Stimulated activated naive CD8-positive, alpha-beta T cell treated with anti-CD3 and anti-CD28 coated beads, Interleukin-15, Interleukin-2, amounts not matched to agents 100 U/mL and 50 U/mL, for 24 hours (primary cell): ENCODE data around the gene ANTXR2.
"Not testable (repeated sequence)": the region's sequence is repeated elsewhere in the genome, so short reads cannot be mapped to it uniquely, and the experiment has no call there.

Source experiments
- ATAC-seq: fragments of 150-1000 bp; cut with Tn5 transposase; one replicate; pipeline ENCODE4 v1.10.0; 2021
- DNase-seq: peaks from one replicate; pipeline ENCODE4 v3.0.0; 2021

ANTXR2 gene

GRCh38 chr4:79915246-79915645, 157.8 kb downstream of the ANTXR2 start:
- DNase-seq (no peak), ATAC-seq (no peak)

- ATAC-seq (peak; percentile 23), DNase-seq (no peak)
Observed at GRCh38 chr4:79913581-79913980, 159.4 kb downstream of the ANTXR2 start.

DNA sequence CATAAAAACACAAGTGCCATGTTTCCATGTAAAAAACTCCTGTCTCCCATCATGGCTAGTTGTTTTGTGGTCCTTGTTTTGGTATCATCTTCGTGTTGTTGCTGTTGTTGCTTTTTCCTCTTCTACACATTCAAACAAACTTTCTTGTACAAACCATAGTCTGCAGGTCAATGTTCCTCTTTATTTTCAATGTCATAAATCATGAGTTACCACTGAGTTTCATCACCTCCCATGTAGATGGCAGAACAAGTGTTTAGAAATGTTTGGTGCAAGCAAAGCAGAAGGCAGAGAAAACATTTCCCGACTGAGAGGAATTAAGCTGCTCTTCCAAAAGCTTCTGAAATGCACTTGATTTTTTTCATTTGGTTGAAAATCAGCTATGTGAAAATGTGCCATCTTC, 166.0 kb downstream of the ANTXR2 start:
- ATAC-seq (no peak), DNase-seq (no peak)

DNA sequence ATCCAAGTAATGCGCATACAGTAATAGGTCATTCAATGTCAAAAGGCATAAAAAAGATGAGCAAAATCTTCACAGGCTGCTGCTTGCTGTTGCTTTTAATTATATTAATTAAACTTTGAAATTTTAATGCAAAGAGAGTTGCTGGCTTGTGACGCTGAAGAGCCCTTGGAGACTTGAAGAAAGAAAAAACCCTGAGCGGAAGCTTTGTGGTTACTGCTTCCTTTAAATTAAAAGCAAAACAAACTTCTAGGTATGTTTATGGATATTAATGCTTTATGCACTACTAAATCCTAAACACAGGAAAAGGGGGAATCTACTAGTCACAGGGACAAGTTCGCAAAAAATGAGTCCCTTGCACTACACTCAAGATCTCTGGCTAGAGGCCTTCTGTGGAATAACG, 166.7 kb downstream of the ANTXR2 start:
- ATAC-seq: no peak
- no peak for DNase-seq

- no peak for DNase-seq
- ATAC-seq: no peak
Observed at GRCh38 chr4:79905212-79905611, 167.8 kb downstream of the ANTXR2 start.

DNA sequence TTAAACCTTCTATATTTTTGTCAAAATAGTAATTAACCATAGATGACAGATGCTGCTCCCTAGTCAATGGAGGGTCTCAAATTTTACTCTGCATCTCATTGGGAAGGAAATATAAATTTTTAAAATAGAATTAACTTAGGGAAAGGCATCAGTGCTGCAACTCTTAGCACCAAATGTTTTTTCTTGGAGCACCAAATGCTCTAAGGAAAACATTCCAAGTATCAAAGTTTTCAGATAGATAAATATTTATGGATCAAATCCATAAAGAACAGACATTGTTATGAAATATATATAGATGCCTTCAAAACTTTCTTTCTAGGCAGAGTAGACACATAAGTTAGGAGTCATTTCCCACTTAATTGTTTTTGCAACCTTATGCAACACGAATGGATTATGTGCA, 168.7 kb downstream of the ANTXR2 start:
- DNase-seq: no peak
- ATAC-seq: no peak

DNA sequence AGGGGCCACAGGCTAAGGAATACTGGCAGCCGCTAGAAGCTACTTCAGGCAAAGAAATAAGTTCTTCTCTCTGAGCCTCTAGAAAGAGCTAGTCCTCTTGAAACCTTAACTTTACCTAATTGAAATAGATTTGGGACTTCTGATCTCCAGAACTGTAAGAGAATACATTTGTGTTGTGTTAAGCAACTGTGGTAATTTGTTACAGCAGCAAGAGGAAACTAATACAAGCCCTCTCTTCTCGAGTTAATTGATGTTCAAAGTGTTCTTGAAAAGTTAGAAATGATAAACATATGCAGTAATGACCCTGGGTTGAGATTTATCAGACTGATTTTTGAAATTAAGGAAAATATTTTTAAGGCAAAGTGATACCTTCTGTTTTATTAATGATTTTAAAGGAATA, 172.8 kb downstream of the ANTXR2 start:
- ATAC-seq (no peak), DNase-seq (no peak)

GRCh38 chr4:79899481-79899880, 173.5 kb downstream of the ANTXR2 start:
- ATAC-seq (no peak), DNase-seq (no peak)

GRCh38 chr4:79898055-79898454, 175.0 kb downstream of the ANTXR2 start:
- ATAC-seq (no peak), DNase-seq (no peak)

- no peak for DNase-seq
Observed at GRCh38 chr4:79897174-79897573, 175.9 kb downstream of the ANTXR2 start.

GRCh38 chr4:79893456-79893855, 179.6 kb downstream of the ANTXR2 start:
- ATAC-seq (no peak), DNase-seq (no peak)

More at GRCh38 chr4:79897174-79897573, 175.9 kb downstream of the ANTXR2 start:
- no peak for ATAC-seq

- not testable (repeated sequence) for DNase-seq, ATAC-seq
Observed at GRCh38 chr4:79889026-79889425, 184.0 kb downstream of the ANTXR2 start.

- DNase-seq (no peak), ATAC-seq (no peak)
Observed at GRCh38 chr4:79886557-79886956, 186.5 kb downstream of the ANTXR2 start.

DNA sequence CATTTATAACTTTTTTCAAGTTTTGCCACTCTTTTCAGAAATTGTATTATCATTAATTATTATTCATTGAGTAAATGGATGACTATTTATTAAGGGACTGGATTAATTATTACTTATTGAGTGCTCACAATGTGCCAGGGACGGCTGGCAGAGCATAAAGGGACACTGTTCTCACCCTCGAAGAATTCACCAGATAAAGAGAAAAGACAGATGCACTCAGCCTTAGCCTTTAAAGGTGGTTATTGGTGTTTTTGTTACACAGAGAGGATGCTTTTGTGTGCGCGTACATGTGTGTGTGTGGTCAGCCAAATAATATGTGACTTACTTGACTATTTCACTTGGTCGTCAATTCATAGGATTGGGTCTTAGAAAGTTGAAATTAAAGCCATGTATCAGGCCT, 187.0 kb downstream of the ANTXR2 start:
- DNase-seq: no peak
- ATAC-seq: no peak

- no peak for ATAC-seq
Observed at GRCh38 chr4:79883290-79883689, 189.7 kb downstream of the ANTXR2 start.

GRCh38 chr4:79882806-79883205, 190.2 kb downstream of the ANTXR2 start:
- DNase-seq: no peak
- no peak for ATAC-seq

More at GRCh38 chr4:79883290-79883689, 189.7 kb downstream of the ANTXR2 start:
- no peak for DNase-seq

DNA sequence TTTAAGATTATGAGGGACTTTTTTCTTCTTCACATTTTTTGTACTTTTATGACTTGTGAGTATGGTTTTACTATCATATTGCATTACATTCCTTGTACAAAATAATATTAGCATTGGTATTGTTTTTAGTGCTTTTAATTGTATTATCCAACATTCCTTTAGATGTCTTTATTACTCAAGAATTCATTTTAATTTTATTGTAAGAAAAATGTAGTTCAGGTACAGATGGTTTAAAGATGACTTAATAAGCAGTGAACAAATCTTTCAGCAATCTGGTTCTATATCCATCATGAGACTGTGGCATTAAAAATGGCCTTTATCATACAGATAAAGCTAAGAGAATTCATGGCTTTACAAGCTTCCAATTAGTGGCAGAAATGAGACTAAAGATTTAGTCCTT, 191.6 kb downstream of the ANTXR2 start:
- no peak for DNase-seq

GRCh38 chr4:79877511-79877910, 195.5 kb downstream of the ANTXR2 start:
- DNase-seq (no peak), ATAC-seq (no peak)

More for the DNA sequence above, 191.6 kb downstream of the ANTXR2 start:
- no peak for ATAC-seq

DNA sequence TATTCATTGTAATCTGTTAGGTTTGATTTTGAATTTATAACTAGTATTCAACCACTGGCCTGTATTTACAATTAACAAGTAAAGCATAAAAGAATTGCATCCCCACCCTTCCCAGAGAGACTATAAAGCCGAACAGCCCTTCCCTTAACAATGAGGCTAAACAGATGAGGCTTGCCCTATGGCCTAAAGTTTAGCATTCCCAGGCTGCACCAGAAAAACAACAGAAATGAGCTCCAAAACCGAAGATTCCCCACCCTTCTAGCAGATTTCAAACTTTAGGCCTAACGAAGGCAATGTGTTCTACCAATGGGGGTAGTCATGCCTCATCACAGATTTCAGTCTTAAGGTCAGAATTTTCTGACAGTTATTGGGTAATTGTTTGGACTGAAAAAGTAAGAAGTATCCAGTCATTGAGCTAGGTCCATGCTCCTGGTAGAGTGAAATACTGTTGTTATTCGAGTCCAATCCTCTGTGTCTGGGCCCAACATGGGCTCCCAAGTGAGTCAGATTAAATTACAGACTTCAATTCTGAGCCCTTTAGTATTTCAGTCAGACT, 197.6 kb downstream of the ANTXR2 start:
- DNase-seq: no peak
- no peak for ATAC-seq

DNA sequence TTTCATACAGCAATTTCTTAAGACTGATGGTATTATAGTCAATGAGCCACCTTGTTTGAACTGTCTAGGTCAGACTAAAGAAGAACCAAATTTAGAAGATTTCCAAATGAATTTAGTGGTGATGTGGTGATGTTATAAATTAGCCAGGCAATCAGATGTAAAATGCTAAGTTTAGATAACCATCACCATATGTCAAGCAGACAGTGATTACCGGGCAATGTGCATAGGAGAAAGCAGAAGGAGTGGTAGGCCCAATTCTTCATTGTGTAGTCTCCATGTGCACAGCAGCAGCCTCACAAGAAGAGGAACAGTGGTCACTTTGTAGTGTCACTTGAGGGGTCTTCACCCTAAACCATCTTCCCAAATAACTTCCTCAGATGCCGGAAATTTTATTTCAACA, 198.8 kb downstream of the ANTXR2 start:
- no peak for DNase-seq
- no peak for ATAC-seq

- DNase-seq (no peak), ATAC-seq (no peak)
Observed at GRCh38 chr4:79872738-79873137, 200.3 kb downstream of the ANTXR2 start.

DNA sequence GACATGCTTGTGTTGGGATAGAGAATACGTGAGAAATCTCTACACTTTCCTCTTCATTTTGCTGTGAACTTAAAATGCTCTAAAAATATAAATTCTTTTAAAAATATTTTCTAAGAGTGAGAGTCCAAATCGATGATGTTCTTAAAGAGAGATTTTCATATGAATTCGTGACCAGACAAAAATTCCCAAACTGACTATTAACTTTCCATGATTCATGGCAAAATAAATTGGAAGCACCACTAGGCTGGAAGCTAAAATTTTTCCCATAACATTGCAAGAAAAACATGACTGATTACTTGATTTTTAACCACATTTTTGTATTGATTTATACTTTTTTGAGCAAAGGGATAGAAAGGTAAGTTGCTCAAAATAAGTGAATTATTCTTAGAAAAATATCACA, 201.1 kb downstream of the ANTXR2 start:
- DNase-seq (no peak), ATAC-seq (no peak)

DNA sequence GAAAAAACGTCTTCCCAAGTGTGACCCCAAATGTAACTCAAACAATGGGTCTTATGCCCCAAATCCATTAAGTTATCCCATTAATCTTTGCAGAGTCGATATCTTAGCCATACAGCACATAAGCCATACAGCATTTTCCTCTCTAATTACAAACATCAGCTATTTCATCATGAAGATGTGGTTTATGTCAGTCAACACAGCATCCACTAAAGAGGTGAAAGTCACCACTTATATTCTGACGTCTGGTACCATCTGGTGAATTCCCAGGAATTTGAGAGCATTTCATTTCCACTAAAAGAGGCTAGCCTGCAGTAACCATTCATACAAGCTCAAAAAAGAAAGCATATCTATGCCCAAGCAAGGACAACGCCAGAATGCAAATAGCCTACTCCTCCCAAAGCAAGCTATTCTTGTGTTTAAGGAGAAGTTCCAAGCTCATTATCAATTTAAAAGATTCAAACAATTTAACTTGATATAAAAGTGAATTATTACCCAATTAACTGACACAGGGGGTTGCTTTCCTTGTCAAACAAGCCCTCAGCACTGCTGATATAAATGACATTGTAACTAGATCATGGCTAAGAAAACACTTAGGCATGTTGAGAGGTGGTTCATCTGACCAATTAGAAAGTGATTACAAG, 203.3 kb downstream of the ANTXR2 start:
- ATAC-seq (no peak), DNase-seq (no peak)

DNA sequence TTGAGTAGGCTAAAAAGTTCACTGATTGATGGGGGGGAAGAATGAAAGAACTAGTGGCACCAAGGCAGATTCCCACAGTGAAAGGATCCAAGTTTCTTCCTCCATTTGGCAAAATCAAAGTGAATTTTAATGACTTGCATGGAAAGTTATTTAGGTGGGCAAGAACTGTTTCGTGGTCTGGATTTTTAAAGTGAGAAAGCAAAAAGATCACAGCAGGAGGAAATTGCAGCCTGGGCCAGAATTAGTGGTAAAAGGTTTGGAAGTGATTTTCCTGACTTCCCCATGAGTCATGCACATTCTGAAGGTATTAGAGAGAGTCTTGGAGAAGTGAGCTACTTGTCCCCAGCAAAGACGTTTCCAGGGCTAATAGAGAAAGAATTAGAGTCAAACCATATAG, 207.8 kb downstream of the ANTXR2 start:
- ATAC-seq (no peak), DNase-seq (no peak)
